Stimulated activated CD4-positive, alpha-beta T cell treated with anti-CD3 and anti-CD28 coated beads, Interleukin-12 subunit alpha, Interleukin-12 subunit beta, amount 100 ng/mL, for 4 hours (primary cell): ENCODE data around the gene FAM210A.

Source experiments
- DNase-seq: peaks from one replicate; pipeline ENCODE4 v3.0.0-alpha.2; 2020

Gene FAM210A

DNA sequence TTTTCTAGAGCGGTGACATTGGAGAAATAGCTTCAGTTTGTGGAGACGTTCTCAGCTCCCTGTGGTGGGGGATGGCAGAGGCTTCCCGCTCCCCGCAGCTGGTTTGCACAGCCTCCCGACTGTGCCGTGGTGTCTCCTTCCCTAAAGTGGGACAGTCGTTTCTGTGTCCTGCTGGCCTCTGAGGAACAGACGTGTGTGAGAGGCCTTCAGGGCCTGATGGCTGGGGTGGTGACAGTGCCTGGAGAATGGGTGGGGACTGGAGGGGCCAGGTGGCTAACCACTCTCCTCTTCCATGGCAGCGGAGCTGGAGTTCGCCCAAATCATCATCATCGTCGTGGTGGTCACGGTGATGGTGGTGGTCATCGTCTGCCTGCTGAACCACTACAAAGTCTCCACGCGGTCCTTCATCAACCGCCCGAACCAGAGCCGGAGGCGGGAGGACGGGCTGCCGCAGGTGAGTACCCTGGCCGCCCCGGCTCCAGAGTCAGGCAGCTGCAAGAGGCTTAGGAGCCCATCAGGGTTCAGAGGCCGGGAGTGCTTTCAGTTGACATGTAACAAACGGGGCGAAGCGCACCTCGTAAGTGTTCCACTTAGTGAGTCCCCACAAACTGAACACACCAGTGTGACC is 105.4 kb downstream of the FAM210A start:
- DNase-seq, result no peak

DNA sequence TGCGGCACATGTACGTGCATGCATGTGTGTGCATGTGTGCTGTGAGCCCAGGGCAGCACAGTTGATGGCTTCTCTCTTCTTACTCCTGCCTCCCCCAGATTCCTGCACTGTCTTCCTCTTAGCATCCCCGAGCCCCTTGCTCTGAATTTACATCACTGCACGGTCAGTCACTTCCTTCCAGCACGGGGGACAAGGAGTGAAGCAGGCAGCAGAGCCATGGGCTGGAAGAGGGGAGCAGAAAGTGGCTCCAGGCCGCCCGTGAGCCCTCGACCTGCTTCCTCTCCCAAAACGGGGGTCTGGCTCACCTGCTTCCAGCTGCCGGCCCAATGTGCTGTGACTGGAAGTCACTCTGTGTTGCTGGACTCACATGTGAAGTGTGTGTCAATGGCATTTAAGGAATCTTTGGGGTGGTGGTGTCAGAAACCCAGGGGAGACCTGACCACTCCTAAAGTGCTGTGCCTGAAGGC is 106.1 kb downstream of the FAM210A start:
- no peak for DNase-seq

DNA sequence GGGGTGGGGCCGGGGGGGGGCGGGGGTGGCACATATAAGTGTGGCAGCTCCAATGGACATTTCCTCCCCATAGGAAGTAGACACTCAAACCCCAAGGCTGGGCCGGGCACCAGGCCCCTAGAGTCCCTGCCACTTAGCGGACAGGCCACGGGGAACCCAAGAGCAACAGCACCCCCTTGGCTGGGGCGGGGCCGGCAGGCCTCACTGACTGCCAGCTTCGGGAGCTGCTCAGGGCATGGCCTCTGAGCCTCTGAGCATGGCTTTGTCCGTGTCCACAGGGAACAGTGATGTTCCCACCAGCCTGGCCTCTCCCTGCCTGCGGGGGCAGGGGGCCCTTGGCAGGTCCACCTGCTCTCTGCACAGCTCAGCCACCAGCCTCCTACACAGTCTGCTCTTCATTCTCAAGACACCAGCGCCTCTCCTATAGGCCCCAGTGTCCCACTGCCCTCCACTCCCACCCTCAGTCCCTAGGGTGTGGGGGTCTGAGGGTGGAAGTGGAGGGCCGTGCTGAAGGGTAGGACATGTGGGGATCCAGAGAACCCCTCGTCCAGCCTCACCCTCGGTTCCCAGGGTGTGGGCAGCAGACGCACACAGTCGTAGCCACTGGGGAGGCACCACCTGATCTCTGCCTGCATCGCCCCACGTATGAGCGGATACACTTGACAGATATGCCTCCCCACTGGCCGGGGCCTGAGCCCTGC is 106.7 kb downstream of the FAM210A start:
- no peak for DNase-seq

DNA sequence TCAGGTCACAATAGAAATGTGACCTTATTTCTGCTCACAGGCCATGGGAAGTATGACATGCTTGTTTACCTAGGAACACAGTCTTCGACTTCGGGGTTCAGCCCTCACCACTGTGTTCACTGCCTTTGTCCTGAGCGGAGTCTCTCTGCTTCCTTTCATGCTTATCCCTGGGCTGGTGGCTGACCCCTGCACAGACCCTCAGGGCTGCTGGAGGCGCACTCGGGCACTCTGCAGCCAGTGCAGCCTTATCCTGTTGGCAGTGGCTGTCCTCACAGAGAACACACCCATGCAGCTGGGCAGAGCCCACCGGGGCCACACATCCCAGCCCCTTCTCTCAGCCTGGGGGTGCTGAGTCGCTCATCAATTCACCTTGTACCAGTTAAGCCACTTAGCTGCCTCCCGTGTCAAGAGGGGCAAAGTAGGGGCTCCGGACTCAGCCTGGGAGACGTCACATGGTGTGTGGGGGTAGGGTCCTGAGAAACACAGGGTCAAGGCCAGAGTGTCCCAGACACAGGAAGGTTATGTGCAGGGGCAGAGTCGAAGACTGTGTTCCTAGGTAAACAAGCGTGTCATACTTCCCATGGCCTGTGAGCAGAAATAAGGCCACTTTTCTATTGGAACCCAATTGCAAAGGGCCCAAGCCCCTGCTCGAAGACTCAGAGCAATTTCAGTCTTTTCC is 107.5 kb downstream of the FAM210A start:
- DNase-seq, result no peak

DNA sequence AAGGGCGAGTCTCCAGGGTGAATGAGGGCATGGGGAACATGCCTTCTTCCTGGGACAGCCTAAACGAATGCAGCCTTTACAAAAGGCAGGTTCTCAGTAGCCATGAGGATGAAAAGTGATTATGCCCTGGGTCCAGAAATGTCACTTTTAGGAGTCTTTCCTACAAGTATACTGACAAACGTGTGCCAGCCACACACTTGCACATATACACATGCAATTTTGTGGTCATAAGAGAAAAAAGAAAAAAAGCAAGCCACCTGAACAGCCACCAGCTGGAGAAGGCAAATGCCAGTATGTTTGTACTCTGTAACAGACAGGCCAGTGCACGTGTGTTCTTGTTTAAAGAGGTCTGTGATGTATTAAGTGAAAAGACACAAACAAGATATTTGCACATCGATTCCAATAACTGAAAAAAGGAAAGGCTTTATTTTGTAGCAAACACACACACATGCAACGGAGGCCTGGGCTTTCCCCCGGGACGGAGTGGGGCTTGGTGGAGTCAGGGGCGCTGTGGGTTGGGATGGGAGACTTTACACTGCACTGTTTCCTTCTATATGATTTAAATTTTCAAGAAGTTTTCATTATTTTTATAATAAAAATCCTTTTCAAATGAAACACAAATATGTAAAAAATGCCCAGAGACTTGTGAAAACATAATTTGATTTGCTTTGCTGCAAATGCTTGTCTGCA is 108.4 kb downstream of the FAM210A start:
- no peak for DNase-seq

DNA sequence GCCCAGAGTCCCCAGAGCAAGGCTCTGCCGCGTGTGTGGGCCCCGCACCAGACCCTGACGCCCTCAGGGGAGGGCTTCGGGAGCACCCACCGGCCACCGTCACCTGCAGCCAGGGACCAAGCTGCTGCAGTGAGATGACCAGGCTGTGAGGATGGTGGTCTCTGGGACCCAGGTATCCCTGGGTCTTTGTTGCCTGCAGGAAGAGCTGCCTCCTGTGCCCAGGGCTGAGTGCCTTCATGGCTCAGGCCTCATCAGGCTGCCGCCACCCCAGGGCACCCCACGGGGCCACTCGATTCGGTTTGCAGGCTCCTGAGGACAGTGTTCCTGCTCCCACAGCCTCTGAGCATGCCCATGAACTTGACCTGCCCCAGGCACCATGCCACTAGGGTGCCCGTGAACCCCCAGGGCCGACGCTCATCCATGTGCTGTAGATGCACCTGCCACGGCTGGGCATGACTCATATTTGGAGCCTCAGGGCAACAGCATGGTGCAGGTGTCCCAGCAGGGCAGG is 109.8 kb downstream of the FAM210A start:
- DNase-seq, result no peak

DNA sequence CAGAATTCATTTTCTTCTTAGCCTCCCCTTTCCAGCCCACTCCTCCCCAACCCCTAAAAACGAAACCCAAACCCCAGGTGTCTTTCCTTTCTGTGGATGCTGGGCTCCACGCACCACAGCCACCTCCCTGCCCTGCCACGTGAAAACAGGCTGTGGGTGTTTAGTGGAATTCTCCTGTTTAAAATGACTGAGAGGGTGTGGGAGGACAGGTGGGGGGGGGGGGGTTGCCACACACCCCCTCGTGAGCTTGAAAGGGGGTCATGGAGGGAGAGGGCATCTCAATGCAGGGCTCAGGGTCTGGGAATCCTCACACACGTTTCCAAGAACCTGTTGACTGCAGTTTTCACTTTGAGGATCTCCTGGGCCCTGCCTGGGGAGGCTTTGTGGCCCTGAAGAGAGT is 110.3 kb downstream of the FAM210A start:
- DNase-seq, result no peak

DNA sequence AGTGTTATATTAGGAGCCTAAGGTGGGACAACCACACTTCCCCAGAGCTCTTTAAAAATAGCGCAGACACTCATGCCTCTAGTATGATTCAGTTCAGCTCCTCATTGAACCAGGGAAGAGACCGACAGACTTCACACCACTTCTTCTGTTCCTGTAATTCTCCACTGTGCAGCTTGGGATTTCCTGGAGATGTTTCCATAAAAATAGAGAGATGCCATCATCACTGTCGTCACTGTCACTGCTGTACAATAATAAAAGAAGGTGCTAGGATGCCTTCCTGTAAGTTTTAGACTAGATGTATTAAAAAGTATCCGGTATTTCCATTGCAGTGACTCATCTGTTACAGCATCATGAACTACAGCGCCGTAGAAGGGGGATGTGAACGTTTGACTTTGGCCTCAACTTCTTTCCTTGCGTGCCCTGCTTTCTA is 110.9 kb downstream of the FAM210A start:
- DNase-seq, result no peak

DNA sequence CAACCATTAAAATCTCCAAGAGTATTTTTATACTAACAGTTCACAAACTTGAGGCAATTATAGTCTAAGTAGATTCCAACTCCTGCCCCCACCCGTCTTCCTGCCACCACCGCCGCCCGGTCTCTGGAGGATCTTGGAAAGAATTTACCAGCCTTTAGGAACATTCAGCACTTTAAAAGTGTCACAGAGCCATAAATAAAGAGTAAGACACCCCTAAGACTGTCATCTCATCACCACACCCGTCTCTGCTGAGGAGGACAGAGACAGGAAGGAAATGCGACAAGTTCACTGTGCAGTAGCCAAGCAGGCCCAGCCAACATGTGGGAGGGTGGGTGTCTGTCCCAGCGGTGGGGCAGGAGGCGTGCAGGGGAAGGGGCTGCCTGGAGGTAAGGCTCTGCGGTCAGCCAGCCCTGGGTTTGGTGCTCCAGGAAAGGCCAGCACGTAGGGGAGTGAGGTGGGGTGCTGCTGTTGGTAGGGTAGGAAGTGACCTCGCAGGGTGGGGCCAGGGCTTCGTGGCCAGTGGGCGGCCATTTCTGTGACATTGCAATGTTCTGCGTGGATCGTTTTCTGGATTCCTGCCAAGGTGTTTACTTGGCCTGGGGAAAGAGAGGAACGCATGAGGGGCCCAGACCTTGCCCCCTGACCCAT is 111.6 kb downstream of the FAM210A start:
- no peak for DNase-seq

DNA sequence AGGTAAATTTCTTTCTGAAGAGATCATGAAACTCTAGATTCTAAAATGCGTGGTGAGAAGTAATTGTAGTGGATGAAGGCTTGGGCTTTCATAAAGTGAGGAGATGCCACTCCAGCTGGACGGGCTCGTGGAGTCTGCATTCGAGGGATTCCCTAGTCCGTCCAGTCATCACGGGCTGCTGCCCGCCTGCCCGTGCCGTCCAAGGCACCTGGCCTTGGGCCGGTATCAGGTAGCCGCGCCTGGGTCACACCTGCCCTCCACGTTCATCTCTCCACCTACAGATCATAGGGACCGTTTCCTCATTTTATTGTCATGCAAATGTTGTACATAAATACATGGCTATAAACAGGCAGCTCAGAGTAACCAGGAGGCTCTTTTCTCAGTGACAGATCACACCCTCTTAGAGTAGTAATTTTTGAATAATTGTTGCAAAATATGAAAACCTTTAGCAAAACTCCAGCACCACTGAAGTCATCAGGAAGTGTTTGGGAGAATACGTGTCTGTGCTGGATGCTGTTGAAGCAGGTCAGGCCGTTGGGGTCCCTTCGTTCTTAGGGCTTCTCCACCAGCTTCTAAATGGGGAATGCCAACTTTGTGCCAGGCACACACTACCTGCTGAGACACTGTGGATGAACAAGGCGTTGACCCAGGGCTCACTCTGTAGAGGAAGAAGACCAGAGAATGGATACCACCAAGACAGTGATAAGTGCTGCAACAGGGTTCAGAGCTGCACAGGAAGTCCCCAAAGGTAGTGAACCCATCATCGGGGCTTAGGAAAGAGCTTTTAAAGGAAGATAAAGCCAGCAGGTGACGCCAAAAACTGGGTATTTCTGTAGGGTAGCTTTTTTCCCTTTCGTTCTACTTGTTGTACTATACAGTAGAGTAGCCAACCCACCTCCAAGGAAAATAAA is 112.5 kb downstream of the FAM210A start:
- no peak for DNase-seq
